Effector CD8-positive, alpha-beta T cell (primary cell): ENCODE results near the gene CALHM3.

ENCODE experiments used
- DNase-seq: peaks from one replicate; lab custom pipeline; 2025; lab: John Stamatoyannopoulos, UW

The CALHM3 gene

DNA sequence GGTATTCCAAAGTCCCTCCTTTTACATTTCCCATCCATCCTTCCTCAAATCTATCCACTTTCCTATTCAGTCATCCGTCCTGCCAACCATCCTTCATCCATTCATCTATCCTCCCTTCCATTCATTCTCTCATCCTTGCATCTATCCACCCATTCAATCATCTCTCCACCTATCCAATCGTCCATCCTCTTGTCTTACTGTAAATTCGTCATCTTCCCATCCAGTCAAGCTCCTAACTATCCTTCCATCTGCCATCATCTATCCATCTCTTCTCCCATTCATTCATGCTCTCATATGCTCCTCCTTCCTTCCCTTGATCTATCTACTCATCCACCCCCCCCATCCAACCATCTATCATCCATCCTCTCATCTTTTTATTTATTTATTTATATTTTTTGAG, 5.0 kb downstream of the CALHM3 start:
- DNase-seq, result no peak

DNA sequence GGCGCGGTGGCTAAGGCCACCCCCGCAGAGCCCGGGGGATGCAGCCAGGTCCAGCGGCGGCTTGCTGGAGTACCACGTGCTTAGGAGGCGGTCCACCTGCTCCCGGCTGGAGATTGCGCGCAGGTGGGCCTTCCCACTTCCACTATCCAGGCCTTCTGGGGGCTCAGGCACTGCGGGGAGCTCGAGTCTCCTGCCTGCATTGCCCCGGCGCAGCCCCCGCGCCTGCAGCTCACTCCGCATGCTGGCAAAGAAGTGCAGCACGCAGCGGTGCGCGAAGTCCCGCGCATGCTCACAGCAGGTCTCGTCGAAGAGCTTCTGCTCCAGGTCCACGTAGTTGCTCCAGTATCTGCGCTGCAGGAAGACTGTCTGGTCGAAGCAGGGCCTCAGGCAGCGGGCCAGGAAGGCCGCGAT, 5.8 kb downstream of the CALHM3 start:
- no peak for DNase-seq

DNA sequence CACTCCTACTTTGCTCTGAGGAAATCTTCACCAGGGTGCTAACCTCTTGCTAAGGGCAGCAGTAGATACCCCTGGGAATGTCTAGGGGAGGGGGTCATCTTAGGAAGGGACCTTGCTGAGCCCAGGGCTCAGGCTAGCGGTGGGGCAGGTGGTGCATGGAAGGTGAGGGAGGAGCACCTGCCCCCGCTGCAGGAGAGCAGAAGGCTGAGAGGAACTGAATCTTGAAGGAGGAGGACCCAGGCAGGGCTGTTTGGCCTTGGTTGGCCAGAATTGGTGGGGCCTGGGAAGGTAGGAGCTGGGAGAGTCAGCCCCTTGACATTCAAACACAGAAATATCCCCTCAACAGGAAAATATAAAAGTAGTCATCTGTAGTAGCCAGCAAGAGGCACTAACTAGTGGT, 7.0 kb downstream of the CALHM3 start:
- no peak for DNase-seq

DNA sequence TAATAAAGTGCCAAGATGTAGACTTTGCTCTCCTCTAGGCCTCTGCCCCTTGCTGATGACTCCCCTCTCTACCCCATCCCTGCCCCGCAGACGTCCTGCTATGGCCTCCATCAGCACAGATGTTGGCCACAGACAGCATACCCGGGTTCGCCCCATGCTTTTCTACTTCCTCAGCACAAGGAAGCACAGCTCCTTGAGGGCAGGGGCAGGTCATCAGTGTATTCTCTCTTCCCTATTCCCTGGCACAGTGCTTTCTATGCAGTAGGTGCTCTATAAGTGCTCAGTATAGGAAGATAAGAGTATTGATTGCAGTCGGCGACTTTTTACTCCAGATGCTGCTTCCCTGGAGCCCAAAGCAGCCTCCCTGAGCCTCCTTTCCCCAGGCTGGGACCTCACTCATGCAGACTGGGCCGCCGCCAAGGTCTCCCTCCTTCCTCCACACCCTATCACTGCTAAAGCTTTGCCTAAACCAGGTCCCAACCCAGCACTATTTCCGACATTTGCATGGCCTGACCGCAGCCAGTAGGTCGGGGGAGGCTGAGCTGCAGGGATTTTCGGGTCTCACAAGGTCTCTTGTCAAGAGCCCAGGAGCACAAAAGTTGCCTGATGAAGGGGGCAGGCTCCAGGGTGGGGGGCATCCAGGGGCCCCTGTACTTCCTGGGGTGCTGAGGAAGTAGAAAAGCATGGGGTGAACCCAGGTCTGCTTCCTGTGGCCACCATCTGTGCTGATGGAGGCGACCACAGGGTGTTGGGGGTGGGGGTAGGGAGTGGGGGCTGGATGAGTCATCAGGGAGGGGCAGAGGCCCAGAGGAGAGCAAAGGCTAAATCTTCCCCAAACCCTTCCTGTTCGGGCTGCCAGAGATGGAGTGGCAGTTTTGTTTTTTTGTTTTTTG, 8.0 kb downstream of the CALHM3 start:
- DNase-seq, result peak; percentile 11

DNA sequence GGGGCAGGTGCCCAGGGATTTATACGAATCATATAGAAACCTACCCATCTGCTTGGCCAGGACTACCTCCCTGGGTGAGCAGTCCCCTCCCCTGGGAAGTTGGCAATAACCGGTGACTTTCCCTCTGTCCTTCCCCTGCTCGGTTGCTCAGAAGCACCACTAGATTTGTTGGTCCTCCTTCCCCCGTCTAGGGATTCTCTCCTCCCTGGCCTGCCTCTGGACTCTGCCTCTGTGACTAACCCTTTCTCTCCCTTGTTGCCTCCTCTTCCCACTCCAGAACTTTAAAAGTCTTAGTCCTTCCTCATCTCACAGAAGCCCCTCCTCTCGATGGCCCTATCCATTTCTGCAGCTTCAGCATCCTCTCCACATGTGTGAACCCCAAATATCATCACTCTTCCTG, 9.8 kb downstream of the CALHM3 start:
- DNase-seq, result no peak

DNA sequence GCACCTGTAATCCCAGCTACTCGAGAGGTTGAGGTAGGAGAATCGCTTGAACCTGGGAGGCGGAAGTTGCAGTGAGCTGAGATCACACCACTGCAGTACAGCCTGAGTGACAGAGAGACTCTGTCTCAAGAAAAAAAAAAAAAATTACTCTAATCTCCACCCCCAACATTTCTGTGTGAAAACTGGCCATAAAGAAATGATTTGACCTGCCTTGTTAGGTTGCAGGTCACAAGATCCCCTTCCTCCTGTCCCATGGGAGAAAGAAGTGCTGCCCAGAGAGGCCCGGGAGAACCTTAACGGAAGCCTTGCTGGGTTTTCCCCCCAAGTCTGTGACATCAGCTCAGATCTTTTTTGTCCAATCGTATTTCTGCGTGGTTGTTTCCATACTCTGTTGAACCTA, 11.6 kb downstream of the CALHM3 start:
- no peak for DNase-seq

DNA sequence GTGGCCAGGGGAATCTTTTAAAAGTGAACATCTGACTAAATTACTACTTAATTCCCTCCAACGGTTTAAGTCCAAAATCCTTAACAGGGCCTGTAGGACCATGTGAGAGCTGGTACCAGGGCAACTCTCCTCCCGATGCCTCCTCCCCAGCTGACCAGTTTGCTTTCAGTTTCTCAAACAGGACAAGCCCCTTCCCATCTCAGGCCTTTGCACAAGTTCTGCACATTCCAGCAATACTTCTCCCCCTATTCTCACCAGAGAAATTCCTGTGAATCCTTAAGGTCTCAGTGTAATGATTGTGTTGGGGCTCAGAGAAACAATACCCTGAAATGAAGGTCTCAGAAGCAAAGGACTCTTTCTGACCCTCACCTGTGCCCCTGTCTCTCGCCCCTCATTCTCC, 12.3 kb downstream of the CALHM3 start:
- DNase-seq, result no peak

DNA sequence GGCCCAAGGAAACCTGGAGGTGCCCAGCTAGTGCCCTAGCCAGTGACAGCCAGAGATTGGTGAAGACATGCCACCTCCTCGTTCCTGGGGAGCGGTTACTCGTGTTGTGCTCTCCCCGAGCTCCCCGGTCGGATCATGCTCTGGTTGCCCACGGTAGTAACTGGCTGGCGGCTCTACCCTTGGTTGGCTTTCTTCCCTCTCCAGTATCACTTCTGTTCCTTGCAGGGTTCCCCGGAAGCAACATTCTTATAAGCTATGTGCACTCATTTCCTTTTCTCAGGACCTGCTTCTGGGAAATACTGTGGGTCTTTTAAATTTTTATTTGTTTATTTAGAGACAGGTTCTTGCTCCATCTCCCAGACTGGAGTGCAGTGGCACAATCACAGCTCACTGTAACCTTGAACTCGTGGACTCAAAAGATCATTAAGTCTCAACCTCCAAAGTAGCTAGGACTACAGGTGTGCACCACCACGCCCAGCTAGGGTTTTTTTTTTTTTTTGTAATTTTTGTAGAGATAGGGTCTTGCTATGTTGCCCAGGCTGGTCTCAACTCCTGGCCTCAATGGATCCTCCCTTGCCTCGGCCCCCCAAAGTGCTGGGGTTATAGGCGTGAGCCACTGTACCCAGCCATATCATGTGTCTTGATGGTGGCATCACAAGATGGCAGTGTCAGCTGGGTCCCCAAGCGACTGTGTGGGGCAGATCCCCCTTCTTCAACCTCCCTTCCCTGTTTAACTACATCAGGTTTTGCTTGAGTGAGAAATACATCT, 13.4 kb downstream of the CALHM3 start:
- no peak for DNase-seq

DNA sequence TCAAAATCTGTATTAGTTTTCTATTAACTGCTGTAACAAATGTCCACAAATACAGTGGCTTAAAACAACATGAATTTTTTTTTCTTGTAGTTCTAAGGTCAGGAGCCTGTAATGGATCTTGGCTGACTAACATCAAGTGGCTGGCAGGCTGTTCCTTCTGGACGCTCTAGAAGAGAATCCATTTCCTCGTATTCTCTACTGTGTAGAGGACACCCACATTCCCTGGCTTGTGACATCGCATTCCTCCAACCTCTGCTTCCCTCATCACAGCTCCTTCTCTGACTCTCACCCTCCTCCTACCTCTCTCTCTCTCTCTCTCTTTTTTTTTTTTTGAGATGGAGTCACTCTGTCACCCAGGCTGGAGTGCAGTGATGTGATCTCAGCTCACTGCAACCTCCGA, 15.5 kb downstream of the CALHM3 start:
- no peak for DNase-seq

DNA sequence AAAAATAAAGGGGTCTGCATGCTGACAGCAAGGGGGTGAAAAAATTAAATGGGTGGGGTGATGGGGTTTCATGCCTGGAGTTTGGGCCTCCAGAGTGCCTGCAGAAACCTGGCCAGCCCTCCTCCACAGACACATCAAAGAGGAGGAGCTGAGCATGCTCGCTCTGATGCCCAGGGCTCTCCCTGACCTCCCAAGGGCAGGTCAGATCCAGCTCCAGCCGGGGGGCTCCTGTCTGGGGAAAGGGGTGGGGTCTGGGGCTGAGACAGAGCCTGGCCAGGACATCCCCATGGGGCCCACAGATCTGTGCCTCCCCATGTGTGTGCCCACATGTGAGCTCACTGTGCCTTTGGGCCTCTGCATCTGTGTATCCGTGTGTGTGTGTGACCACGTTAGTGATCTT, 19.4 kb downstream of the CALHM3 start:
- DNase-seq, result no peak

DNA sequence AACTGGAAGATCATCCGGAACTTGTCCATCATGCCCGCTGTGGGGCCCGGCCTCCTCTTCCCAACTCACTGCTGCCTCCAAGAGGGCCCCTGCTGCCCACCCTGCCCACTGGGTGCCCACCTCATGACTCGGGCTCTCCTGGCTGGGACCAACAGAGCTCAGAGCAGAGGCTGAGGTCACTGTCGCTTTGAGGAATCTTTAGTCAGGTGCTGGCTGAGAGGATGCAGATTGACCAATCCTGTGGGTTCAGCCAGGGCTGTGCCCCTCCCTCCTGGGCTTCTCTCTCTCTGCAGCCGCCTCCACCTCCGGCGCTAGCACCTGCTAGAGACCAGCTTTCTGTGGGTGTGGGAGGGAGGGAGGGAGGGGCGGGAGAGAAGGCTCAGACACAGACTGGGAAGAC, 20.3 kb downstream of the CALHM3 start, which contains the start of gene CALHM1:
Gene CALHM1, minus strand, starts transcription at position 181 of the 400 bp plus-strand sequence. Its CDS starts 149 bp downstream, at position 32.
- no peak for DNase-seq

DNA sequence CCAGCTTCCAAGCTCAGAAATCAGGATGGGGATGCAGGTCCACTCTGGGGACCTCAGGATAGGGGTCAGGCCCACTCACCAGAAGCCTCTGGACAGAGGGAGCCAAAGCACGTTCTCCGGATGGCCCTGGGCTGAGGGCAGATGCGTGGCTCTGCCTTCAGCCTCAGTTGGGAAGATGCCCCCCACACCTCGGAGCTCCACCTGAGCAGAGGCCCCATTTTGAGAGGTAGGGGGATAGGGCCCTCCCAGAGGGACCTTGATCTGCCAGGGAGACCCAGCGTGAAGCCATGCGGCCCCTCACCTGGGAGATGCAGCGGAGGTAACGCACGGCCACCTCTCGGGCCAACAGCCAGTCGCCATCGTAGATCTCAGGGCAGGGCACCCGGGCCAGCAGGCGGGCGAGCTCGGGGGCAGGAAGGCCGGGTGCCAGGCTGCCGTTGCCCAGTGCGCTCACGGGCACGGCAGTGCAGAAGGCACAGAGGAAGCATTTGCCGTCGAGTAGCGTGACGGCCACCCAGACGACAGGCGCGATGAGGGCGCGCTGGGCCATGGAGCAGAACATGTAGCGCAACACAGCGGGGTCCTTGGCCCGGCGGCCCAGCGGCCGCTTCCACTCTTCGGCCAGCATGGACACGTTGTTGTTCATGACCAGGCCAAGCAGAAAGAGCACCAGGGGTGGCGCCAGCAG, 21.0 kb downstream of the CALHM3 start:
- no peak for DNase-seq

DNA sequence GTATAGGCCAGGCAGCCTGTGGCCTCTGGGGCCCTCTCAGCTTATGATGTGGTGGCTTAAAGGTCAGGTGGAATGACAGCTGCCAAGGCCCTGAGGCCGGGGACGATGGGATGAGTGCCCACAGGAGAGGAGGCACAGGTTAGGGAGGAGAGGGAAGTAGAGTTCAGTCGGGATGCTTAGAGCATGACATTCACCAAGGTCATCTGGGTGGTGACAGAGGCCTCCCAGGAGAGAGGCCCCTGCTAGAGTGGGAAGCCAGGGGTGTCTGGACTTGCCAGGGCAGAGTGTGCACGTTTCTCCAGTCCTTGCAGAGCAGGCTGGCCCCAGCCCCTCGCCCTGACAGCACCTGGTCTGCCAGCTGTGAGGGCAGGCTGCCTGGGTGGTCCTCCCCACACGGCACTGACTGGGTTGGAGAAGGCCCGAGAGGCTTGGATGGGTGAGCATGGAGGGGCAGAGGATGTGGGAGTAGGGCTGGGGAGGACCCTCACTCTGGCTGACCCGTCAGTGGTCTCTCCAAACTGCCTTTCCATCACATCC, 21.8 kb downstream of the CALHM3 start:
- no peak for DNase-seq

DNA sequence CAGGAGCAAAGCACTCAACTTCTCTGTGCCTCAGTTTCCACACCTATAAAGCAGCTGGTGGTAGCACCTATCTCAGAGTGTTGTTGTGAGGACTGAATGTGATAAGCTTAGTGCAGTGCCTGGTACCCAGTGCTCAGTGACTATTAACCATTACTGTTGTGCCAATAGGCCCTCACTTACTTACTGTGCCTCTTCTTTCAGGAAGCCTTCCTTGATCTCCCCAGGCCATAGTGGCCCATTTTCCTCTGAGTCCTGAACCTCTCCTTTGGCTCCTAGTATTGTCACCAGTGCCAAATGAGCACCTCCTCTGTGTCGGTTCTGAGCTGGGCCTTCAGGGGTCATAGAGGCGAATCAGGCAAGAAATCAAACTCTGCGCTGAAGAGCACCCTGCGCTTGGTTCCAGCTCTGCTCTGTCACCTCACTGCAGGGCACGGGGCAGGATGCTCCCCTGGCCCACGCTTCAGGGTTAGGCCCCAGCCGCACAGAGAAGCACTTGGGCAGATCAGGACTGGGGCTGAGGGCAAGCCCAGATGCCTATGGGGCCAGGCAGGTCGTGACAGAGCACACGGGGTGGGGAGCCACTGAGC, 22.9 kb downstream of the CALHM3 start:
- no peak for DNase-seq

DNA sequence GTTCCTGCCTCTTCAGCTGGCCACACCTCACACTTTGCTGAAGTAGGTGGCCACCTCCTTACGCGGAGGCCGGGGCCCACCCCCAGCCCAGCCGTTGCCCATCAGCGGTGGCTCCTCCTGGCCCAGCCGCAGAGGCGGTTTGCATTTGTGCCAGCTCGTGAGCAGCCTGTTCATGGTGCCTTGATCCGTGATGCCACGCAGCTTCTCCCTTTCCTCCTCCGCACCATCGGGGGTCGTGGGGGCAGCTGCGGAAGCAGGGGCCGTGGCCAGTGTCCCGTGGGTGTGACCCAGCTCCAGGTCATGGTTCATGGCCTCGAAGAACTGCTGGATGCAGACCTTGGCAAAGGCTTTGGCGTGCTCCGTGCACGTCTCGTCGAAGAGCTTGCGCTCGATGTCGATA, 23.8 kb downstream of the CALHM3 start:
- no peak for DNase-seq

DNA sequence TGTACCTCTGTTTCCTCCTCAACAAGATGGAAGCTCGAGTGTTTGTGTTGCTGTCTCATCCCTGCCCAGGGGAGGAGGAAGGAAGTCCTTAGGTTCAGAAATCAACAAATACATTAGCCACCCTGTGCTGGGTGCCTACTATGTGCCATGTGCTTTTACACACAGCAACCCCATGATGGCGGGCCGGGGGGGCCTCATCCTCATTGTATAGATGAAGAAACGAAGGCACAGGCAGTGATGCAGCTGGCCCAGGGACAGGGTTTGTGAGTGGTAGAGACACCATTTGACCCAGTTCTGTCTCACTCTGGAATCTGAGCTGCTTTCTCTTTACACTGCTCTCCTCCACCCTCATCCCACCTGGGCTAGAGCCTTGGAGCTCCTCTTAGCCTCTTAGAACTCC, 25.0 kb downstream of the CALHM3 start:
- no peak for DNase-seq

DNA sequence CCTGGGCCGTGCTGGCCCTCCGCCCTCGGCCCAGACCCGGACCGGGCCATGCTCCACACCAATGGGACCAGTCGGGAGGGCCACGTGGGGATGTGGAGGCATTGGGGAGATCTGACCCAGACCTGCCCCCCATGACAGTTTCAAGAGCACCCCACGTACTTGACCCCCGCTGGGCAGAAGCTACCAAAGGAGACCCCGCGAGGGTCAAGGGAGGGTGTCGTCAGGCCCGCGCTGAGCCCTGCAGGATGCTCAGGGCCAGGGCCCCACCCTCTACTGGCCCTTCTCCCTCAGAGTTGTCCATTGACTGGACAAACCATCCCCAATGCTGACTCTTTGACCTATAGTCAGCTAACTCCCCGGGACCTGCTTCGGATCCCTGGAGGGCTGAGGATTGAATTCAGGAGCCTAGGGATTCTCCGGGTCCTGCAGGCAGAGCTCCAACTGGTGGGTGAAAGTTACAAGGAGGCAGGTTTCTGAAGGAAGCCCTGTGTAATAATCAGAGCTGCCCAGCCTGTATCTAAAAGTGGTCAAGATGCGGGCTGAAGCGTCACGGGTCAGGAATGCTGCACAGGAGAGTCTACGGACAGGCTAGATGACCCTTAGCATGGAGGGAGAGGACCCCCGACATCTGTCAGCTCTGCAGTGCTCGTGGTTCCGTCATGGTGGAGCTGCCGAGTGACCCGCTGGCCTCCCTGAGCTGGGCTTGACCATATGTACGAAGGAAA, 26.4 kb downstream of the CALHM3 start:
- DNase-seq, result no peak

DNA sequence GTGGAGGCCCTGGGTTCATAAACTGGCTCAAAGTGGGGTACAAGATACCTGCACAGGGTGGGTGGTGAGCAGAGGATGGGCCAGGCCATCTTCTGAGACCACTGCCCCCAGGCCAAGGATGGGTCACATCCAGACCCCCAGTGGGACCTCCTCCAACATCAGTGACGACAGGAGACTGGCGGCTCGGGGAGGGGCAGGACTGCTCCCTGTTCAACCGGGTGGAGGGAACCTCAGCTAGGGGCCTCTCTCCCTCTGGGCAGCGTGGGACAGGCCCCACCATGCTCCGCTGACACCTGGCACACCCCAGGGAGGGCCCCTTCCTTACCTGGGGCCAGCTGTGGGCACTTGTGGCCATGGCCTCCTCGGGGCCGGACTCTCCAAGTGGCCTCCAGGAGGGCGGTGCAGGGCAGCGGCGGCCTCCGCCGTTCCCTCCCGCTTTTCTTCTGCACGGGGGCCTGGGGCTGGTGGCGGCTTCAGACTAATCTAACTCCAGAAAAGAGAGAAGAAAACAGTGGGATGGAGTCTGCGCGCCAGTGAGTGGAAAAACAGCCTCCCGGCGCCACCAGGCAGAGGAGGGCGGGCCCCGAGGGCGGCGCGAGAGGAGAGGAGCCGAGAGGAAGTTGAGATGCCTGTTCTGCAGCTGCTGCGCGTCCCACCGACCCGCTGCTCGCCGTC, 27.1 kb downstream of the CALHM3 start, which contains the start of gene CALHM2:
Gene CALHM2, minus strand, starts transcription at position 540 of the 675 bp plus-strand sequence. CDS start 2,429 bp downstream, outside the sequence.
- peak; percentile 16 for DNase-seq

DNA sequence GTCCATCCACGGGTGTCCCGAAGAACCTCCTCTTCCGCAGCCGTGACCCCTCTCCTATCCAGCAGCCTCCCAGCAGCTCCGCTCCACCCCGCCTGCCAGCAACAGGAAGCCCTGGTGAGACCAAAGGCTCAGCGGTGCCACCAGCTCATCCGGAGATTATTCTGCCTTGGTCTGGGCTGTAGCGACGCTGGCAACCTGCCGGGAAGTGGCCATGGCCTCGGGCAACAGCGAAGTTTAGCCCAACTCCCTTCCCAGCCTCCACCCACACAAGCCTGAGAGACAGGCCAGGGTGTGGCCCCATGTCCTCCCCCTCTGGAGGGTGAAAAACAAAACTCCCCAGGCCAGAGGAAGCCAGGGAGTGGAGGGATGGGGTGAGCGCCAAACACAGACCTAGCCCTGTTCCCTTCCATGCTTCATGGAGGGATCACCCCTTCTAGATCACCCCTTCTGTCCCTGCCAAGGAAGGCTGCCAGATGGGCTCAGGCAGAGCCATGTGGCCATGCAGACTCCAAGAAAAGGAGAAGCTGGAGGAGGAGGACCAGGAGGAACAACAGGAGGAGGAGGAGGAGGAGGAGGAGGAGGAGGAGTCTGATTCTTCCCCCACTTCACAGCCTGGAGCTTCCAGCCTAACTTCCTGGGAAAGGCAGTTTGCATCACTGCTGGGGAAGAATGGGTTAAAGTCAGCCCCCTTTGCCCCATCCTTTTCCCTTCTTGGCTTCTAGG, 27.8 kb downstream of the CALHM3 start:
- DNase-seq, result no peak

DNA sequence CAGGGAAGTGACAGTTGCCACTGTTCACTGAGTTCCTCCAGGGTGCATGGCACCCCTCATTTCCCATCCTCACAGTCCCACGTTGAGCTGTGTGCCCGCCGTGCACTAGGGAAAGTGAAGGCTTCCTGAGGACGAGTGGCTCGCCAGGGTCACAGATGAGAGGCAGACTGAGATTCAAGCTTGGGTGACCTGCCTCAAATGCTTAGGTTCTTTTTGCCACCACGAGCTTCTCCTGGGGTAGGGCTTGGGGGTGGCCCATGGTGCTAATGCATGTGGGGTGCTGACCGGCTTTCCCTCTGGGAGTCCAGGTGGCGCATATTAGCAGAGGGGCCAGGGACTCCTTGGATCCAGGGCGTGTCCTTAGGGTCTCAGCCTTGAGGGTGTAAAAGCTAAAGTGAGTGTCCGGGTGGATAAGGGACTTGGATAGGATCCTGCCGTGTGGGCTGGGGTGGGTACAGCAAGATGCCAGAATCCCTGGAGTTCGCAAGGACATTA, 28.8 kb downstream of the CALHM3 start:
- no peak for DNase-seq
